HepG2 (cell line): Measurements from ENCODE around the gene TAPBP. TPM values are rescaled to one million over a fixed set of nuclear protein-coding genes. Genes with fewer than 3 reads are reported as not detected.

ENCODE experiments used
- MAFF ChIP-seq: IDR thresholded peaks from 2 replicates; pipeline ENCODE4 v1.6.1; 2011; ENCODE audit warnings: low read depth, low read length, improper control_type of control experiment
- NRL ChIP-seq: sonication (generic); formaldehyde crosslinking; IDR thresholded peaks from 2 replicates; pipeline ENCODE4 v1.5.0; 2020; ENCODE audit warnings: missing genetic modification reagents, mild to moderate bottlenecking, moderate library complexity, borderline replicate concordance
- SIN3A ChIP-seq: IDR thresholded peaks from 2 replicates; pipeline ENCODE4 v1.6.1; 2011; ENCODE audit warnings: low read depth, mild to moderate bottlenecking, control low read depth, low read length, borderline replicate concordance
- SNAPC4 ChIP-seq: sonication (generic); formaldehyde crosslinking; IDR thresholded peaks from 2 replicates; pipeline ENCODE4 v1.4.0; 2020; ENCODE audit warnings: mild to moderate bottlenecking, missing genetic modification reagents
- SUZ12 ChIP-seq: fragments of 150-350 bp; IDR thresholded peaks from 2 replicates; pipeline ENCODE4 v1.6.1; 2014; ENCODE audit warnings: low read depth, low read length
- ZKSCAN8 ChIP-seq: IDR thresholded peaks from 2 replicates; pipeline ENCODE4 v1.6.1; 2016; ENCODE audit warnings: borderline replicate concordance, missing genetic modification reagents, missing compliant biosample characterization
- ZMAT5 ChIP-seq: sonication (generic); formaldehyde crosslinking; IDR thresholded peaks from 2 replicates; pipeline ENCODE4 v1.5.0; 2020; ENCODE audit warnings: mild to moderate bottlenecking, low read depth, missing genetic modification reagents, borderline replicate concordance
- ZNF513 ChIP-seq: sonication (generic); formaldehyde crosslinking; conservative IDR thresholded peaks from 2 replicates; pipeline ENCODE4 v1.5.0; 2020; ENCODE audit warnings: missing genetic modification reagents
- polyA plus RNA-seq, 8 experiments: library from polyadenylated mRNA; depleted of rRNA in 3 of 8; stranded (reverse) in 7 of 8; unstranded in 1 of 8; fragments of >200 nt; fragmentation: Illumina TruSeq in 4 of 8; extraction: Trizol in 4 of 8; gene quantifications; 2 replicates each; pipeline versions ENCODE4 v1.2.1 to v1.2.3, GENCODE V29; 2011 to 2016; ENCODE audit warnings: low read depth in 4 of 8, missing spikeins in 1 of 8, mixed read lengths in 1 of 8; ENCODE audit not compliant: insufficient read depth in 1 of 8
- total RNA-seq, 5 experiments: library from RNA; depleted of rRNA; stranded (reverse); fragments of >200 nt; fragmentation: Illumina TruSeq; extraction: Trizol; gene quantifications; 2 replicates each; pipeline ENCODE4 v1.2.3, GENCODE V29; 2016; ENCODE audit warnings: low read depth in 1 of 5
- TF ChIP-seq, protein P1 (sequence below): sonication (generic); formaldehyde crosslinking; IDR thresholded peaks from 2 replicates; pipeline ENCODE4 v1.4.0; 2020; ENCODE audit warnings: missing genetic modification reagents
- TF ChIP-seq, protein P2 (sequence below): sonication (generic); formaldehyde crosslinking; IDR thresholded peaks from 2 replicates; pipeline ENCODE4 v1.5.0; 2020; ENCODE audit warnings: mild to moderate bottlenecking, missing genetic modification reagents
- TF ChIP-seq, protein P3 (sequence below): sonication (generic); formaldehyde crosslinking; IDR thresholded peaks from 2 replicates; pipeline ENCODE4 v1.4.0; 2020; ENCODE audit warnings: missing genetic modification reagents

TAPBP gene
- total and polyA plus RNA-seq, 2 of the 13 experiments (the other 11 are each of a cell fraction or from before 2014, with no cell fraction given): 27.4 to 32.3 TPM

DNA sequence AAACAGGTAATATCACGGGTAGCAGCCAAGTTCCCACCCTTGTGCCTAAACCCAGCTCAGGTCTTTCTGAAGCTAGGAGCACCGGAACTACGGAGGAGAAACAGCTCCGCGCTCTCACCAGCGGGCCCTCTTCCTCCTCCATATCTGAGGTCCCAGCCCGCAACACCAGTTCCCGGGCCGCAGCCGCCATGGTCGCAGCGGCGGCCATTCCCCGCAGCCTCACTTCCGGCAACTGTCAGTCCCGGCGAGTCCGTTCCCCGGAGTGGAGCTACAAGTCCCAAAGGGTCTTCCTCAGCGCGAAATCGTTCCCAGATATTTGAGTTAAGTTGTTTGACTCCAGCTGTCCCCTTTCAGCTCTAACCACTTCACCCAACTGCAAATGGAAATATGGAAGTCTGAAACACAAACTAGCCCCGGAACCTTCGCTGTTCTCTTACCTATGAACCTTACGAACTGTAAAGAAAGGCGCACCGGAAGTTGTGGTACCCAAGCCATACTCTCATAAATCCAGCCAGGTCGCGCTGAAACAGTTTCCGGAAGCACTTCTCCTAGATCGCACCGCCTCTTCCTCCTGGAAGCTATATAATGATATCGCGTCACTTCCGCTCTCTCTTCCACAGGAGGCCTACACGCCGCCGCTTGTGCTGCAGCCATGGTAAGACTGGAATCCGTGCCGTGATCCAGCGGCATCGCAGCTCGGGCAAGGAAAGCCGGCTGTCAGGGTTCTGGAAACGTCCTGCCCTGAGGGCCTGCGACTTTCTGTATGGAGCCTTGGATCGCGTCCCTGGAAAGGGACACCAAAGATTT, 42.2 kb downstream of the TAPBP start, which contains the start of the genes RPS18 and VPS52 (continued):
- TF ChIP-seq ZKSCAN8 (CRISPR knock-in tag) (peak; percentile 61; the same call in 1 of the 2 replicates), SNAPC4 (CRISPR knock-in tag) (no peak), MAFF (0 out of 2 replicates have a peak, but pooled peaks have one; percentile 8), ZMAT5 (CRISPR knock-in tag) (no peak), ZNF513 (CRISPR knock-in tag) (no peak; the same call in 1 of the 2 replicates), NRL (CRISPR knock-in tag) (peak; percentile 86; the same call in 1 of the 2 replicates), SIN3A (peak; percentile 95; the same call in 1 of the 2 replicates), SUZ12 (no peak)
- TF ChIP-seq, protein P1, sequence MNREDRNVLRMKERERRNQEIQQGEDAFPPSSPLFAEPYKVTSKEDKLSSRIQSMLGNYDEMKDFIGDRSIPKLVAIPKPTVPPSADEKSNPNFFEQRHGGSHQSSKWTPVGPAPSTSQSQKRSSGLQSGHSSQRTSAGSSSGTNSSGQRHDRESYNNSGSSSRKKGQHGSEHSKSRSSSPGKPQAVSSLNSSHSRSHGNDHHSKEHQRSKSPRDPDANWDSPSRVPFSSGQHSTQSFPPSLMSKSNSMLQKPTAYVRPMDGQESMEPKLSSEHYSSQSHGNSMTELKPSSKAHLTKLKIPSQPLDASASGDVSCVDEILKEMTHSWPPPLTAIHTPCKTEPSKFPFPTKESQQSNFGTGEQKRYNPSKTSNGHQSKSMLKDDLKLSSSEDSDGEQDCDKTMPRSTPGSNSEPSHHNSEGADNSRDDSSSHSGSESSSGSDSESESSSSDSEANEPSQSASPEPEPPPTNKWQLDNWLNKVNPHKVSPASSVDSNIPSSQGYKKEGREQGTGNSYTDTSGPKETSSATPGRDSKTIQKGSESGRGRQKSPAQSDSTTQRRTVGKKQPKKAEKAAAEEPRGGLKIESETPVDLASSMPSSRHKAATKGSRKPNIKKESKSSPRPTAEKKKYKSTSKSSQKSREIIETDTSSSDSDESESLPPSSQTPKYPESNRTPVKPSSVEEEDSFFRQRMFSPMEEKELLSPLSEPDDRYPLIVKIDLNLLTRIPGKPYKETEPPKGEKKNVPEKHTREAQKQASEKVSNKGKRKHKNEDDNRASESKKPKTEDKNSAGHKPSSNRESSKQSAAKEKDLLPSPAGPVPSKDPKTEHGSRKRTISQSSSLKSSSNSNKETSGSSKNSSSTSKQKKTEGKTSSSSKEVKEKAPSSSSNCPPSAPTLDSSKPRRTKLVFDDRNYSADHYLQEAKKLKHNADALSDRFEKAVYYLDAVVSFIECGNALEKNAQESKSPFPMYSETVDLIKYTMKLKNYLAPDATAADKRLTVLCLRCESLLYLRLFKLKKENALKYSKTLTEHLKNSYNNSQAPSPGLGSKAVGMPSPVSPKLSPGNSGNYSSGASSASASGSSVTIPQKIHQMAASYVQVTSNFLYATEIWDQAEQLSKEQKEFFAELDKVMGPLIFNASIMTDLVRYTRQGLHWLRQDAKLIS (CRISPR knock-in tag): no peak; the same call in 1 of the 2 replicates
- TF ChIP-seq, protein P2, sequence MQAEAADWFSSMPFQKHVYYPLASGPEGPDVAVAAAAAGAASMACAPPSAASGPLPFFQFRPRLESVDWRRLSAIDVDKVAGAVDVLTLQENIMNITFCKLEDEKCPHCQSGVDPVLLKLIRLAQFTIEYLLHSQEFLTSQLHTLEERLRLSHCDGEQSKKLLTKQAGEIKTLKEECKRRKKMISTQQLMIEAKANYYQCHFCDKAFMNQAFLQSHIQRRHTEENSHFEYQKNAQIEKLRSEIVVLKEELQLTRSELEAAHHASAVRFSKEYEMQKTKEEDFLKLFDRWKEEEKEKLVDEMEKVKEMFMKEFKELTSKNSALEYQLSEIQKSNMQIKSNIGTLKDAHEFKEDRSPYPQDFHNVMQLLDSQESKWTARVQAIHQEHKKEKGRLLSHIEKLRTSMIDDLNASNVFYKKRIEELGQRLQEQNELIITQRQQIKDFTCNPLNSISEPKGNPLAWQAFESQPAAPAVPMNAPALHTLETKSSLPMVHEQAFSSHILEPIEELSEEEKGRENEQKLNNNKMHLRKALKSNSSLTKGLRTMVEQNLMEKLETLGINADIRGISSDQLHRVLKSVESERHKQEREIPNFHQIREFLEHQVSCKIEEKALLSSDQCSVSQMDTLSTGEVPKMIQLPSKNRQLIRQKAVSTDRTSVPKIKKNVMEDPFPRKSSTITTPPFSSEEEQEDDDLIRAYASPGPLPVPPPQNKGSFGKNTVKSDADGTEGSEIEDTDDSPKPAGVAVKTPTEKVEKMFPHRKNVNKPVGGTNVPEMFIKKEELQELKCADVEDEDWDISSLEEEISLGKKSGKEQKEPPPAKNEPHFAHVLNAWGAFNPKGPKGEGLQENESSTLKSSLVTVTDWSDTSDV (CRISPR knock-in tag): peak; percentile 91; the same call in 1 of the 2 replicates
- TF ChIP-seq, protein P3, sequence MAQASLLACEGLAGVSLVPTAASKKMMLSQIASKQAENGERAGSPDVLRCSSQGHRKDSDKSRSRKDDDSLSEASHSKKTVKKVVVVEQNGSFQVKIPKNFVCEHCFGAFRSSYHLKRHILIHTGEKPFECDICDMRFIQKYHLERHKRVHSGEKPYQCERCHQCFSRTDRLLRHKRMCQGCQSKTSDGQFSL: peak; percentile 53; the same call in 1 of the 2 replicates
